ENCODE results near the gene TTC28.
"Not testable (repeated sequence)": the region's sequence is repeated elsewhere in the genome, so short reads cannot be mapped to it uniquely, and the experiment has no call there.

TTC28 gene

GRCh38 chr22:28172892-28173670 lies 506.6 kb downstream of the TTC28 start:
- no peak overlapping the region for H3K4me3 ChIP-seq (ENCODE audit: low read depth, low read length)
- in situ Hi-C loops (cut with HindIII; ENCODE audit: low pct_ligation_motif_present, low sequenced_read_pairs): no loop called here
- H3K27me3 ChIP-seq (replicated peaks): no peaks in the 10 kb centered on the region
- no peak overlapping the region for H3K27ac ChIP-seq
- no peak for TF ChIP-seq CTCF (IDR thresholded peaks at IDR 0.05; ENCODE audit: low read depth, low read length, missing control alignments)
- DNase-seq: no peak
- H3K36me3 ChIP-seq (replicated peaks): no peaks in the 10 kb centered on the region

- Histone ChIP-seq H3K36me3 (replicated peaks) (no peaks in the 10 kb centered on the region), H3K4me3 (ENCODE audit: low read depth, low read length) (no peak overlapping the region), H3K27ac (no peak overlapping the region), H3K27me3 (replicated peaks) (no peaks in the 10 kb centered on the region)
- DNase-seq: no peak
- TF ChIP-seq CTCF (IDR thresholded peaks at IDR 0.05; ENCODE audit: low read depth, low read length, missing control alignments): no peak
- in situ Hi-C loops (cut with HindIII; ENCODE audit: low pct_ligation_motif_present, low sequenced_read_pairs): no loop called here
Measured at GRCh38 chr22:28171712-28172111, 507.9 kb downstream of the TTC28 start.

GRCh38 chr22:28171115-28171514 lies 508.5 kb downstream of the TTC28 start:
- H3K27ac ChIP-seq: no peak overlapping the region
- H3K4me3 ChIP-seq (ENCODE audit: low read depth, low read length): no peak overlapping the region
- no peak for DNase-seq
- TF ChIP-seq CTCF (IDR thresholded peaks at IDR 0.05; ENCODE audit: low read depth, low read length, missing control alignments): no peak
- in situ Hi-C loops (cut with HindIII; ENCODE audit: low pct_ligation_motif_present, low sequenced_read_pairs): no loop called here
- H3K27me3 ChIP-seq (replicated peaks): no peaks in the 10 kb centered on the region
- no peaks in the 10 kb centered on the region for H3K36me3 ChIP-seq (replicated peaks)

GRCh38 chr22:28169314-28169713 lies 510.3 kb downstream of the TTC28 start:
- H3K27me3 ChIP-seq (replicated peaks); H3K27ac ChIP-seq; in situ Hi-C loops (cut with HindIII; ENCODE audit: low pct_ligation_motif_present, low sequenced_read_pairs); H3K4me3 ChIP-seq (ENCODE audit: low read depth, low read length); H3K36me3 ChIP-seq (replicated peaks); DNase-seq: not testable (repeated sequence)

- in situ Hi-C loops (cut with HindIII; ENCODE audit: low pct_ligation_motif_present, low sequenced_read_pairs): no loop called here
- DNase-seq: no peak
- Histone ChIP-seq H3K27me3 (replicated peaks) (no peaks in the 10 kb centered on the region), H3K36me3 (replicated peaks) (no peaks in the 10 kb centered on the region), H3K4me3 (ENCODE audit: low read depth, low read length) (no peak overlapping the region), H3K27ac (no peak overlapping the region)
- no peak for TF ChIP-seq CTCF (IDR thresholded peaks at IDR 0.05; ENCODE audit: low read depth, low read length, missing control alignments)
Measured at GRCh38 chr22:28155808-28156207, 523.8 kb downstream of the TTC28 start.

GRCh38 chr22:28154861-28155260 lies 524.8 kb downstream of the TTC28 start:
- Histone ChIP-seq H3K27ac (no peak overlapping the region), H3K36me3 (replicated peaks) (no peaks in the 10 kb centered on the region), H3K27me3 (replicated peaks) (no peaks in the 10 kb centered on the region), H3K4me3 (ENCODE audit: low read depth, low read length) (no peak overlapping the region)
- DNase-seq: peak; percentile 9
- no peak for TF ChIP-seq CTCF (IDR thresholded peaks at IDR 0.05; ENCODE audit: low read depth, low read length, missing control alignments)
- in situ Hi-C loops (cut with HindIII; ENCODE audit: low pct_ligation_motif_present, low sequenced_read_pairs): no loop called here

Data from brain microvascular endothelial cell (primary cell).